Globus pallidus (tissue), 1 donor: ENCODE results near the gene LGALS7.

Experiments used
- DNase-seq: peaks from one replicate; pipeline ENCODE4 v3.0.0-alpha.2; 2015; ENCODE audit warnings: low spot score

The LGALS7 gene

GRCh38 chr19:38737921-38738737, 35.2 kb downstream of the LGALS7 start:
- DNase-seq, result no peak

- DNase-seq, result no peak
Measured at GRCh38 chr19:38737281-38737865, 35.9 kb downstream of the LGALS7 start.

- DNase-seq, result no peak
Measured at GRCh38 chr19:38736413-38737280, 36.7 kb downstream of the LGALS7 start.

GRCh38 chr19:38736036-38736412, 37.3 kb downstream of the LGALS7 start:
- no peak for DNase-seq

GRCh38 chr19:38735257-38735686, 38.0 kb downstream of the LGALS7 start:
- no peak for DNase-seq

DNA sequence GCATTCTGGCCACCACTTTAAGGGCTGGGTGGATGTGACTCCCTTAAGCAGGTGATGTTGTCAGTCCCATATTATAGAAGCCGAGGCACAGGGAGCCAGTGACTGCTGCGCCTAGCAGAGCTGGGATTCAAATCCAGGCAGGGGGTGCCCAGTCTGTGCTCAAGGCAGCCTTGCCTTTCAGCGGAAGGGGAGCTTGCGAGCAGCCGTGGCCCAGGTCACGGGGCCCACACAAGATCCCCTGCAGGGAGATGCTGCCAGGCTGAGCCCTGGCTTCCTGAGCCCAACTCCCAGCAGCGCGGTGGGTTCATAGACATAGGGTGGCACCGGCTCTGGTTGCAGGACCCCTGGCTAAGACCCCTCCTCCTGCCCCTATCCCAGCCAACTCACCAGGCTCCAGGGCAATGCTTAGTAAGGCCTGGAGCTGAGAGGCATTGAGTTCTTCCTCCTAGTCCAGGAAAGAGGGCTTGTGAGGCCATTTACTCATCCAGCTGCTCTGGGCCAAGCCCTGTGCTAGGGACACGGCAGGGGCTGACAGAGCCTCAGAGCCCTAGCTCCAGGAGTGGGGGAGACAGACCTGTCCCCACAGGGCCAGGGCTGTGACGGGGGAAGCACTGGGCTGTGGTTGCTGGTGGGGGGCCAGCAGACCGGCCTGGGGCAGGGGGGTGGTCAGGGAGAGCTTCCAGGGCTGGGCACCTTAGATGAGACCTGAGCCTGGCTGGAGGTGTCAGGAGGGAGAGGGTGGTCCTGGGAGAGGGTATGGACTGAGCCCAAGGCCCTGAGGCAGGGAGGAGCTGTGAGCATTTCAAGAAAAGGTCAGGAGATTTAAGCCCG, 38.7 kb downstream of the LGALS7 start:
- DNase-seq, result no peak

DNA sequence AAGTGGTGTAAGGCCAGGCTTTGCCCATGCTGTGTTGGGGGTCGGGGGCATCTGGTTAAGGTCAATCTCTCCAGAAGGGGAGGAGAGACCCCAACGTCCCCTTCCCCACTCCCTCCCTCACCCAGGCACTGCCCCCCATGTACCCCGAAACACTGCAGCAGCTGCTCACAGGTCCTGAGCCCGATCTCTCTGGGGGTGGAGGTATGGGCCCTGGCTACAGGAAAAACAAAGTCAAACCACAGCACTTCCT, 39.2 kb downstream of the LGALS7 start:
- DNase-seq, result no peak

GRCh38 chr19:38733493-38734175, 39.7 kb downstream of the LGALS7 start:
- no peak for DNase-seq

- DNase-seq, result no peak
Measured at GRCh38 chr19:38733241-38733492, 40.1 kb downstream of the LGALS7 start.

GRCh38 chr19:38731654-38732301, 41.5 kb downstream of the LGALS7 start:
- no peak for DNase-seq

DNA sequence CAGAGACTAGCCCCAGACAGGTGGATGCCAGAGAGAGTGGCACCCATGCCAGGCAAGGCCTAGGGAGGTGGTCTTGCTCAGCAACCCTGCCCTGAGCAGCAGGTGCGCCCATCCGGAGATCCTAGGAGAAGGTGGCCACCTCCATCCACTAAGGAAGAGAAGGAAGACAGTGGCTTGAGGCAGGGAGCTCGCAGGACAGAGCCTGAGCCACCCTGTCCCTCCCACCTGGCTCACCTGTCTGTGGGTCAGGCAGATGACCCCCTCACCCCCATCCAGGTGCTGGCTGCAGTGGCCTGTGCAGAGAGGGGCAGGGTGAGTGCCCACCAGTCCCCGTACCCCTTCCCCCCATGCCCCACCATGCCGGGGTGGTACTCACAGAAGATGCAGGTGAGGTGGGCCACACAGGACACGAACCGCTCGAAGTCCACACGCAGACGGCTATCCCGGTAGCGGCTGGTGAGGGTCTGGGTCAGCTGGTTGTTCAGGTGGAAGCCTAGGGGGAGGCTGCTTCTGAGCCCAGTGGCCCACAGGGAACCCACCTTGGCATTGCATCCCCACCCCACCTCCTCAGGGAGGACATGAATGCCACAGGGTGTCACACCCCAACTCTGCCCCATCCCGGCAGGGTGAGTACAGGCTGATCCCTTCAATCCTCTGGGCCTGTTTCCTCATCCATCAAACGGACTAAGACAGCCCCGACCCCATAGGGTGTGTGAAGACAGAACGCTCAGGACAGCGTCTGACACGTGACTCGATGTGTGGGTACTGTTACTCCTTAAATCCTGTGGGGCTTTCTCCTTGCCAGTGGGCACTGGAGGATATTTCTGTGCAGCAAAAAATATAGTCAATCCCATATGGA, 42.4 kb downstream of the LGALS7 start:
- no peak for DNase-seq

DNA sequence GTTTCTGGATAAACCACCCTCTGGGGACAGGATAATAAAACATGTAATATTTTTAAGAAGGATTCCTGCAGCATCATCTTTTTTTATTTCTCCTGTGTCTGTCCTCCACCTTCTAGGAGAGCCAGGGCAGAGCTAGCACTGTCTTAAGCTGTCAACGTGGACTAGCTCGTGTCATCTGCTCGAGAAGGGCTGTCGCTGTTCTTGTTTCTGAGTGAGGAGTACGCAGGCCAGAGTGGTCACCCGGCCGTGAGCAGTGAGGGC, 42.9 kb downstream of the LGALS7 start:
- no peak for DNase-seq

DNA sequence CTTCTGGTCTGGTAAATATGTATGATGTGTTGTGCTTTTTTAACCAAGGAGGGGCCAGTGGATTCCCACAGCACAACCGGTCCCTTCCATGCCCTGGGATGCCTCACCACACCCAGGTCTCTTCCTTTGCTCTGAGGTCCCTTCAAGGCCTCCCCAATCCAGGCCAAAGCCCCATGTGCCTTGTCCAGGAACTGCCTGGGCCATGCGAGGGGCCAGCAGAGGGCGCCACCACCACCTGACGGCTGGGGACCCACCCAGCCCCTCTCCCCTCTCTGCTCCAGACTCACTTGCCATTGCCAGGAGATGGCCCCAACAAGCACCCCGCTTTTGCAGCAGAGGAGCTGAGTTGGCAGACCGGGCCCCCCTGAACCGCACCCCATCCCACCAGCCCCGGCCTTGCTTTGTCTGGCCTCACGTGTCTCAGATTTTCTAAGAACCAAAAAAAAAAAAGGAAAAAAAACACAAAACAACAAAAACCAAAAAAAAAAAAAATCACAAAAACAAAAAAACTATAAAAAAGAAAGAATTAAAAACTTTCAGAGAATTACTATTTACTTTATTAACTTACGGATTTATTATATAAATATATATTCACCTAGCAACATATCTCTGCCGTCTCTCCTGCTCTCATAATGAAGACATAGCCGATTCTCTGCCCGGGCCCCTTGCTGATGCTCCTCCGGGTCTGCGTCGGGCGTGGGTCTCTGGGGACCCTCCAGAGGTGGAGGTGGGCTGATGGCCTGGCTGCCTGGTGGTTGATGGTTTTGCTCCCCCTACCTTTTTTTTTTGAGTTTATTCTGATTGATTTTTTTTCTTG, 43.5 kb downstream of the LGALS7 start:
- no peak for DNase-seq

DNA sequence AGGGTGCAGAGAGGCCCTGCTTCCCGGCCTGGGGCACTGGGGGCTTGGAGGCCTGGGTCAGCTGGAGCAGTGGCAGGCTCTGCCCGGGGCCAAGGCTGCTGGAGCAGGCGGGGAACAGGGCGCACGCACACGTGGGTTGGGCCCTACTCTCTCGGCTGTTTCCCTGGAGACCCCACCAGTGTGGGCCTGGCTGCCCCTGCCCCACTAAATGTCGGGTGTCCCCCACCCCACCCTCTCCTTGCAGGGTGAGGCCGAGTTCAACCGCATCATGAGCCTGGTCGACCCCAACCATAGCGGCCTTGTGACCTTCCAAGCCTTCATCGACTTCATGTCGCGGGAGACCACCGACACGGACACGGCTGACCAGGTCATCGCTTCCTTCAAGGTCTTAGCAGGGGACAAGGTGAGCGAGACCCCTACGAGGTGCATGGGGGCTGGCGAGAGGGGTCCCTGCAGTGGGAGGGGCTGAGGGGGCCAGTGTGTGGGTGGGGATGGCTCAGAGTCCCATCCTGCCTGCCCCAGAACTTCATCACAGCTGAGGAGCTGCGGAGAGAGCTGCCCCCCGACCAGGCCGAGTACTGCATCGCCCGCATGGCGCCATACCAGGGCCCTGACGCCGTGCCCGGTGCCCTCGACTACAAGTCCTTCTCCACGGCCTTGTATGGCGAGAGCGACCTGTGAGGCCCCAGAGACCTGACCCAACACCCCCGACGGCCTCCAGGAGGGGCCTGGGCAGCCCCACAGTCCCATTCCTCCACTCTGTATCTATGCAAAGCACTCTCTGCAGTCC, 44.4 kb downstream of the LGALS7 start:
- no peak for DNase-seq

DNA sequence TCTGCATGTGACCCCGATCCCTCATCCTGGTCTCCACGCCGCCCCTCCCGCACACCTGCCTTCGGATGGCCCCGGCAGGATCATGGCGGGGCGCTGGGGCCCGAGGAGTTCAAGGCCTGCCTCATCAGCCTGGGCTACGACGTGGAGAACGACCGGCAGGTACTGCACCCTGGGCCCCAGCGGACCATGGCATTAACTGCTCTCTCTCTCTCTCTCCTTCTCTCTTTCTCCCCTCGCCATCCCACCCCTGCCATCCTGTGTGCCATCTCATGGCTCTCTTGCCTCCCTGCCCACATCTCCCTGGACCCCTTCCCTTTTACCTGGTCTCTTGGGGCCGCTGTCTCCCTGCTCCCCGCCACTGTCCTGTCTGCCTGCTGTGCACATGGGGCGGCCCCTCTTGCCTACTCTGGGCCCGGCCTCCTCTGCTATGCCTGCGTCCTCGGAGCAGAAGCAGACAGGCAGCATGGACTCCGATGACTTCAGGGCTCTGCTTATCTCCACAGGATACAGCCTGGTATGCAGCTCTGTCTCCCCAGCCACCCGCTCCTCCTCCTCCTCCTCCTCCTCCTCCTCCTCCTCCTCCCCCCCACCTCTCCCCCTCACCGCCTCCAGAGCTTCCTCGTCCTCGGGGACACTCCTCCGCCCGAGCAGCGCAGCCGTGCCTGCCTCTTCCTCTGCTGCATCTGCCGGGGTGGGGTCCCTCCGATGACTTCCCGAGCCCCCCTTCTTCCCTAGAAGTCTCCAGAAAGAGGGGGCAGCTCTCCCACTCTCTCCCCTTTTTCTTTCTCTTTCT, 45.3 kb downstream of the LGALS7 start:
- DNase-seq, result no peak

DNA sequence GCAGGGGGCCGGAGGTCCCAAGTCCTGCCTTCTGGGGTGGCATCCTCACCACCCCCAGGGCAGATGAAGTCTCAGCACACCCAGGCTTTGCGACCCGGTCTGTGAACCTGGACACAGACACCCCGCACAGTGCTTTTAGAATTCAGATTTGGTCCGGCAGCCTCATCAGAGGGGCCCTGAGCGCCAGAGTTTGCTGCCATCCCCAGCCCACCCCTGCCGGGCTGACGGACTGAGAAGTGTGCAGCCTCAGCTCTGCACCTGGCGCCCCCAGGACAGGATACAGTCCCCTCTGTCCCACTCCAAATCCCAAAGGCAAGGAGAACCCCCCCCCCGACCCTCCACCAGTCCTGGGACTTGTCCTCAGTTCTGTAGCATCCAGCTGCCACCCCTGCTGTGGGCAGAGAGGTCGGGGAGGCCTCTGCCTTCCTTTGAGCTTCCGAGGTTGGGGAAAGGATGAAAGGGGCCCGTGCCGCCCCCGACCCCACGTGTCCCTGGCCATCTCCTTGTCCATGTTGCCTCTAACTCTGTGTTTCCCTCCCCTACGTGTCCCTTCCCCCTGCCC, 45.9 kb downstream of the LGALS7 start:
- no peak for DNase-seq

DNA sequence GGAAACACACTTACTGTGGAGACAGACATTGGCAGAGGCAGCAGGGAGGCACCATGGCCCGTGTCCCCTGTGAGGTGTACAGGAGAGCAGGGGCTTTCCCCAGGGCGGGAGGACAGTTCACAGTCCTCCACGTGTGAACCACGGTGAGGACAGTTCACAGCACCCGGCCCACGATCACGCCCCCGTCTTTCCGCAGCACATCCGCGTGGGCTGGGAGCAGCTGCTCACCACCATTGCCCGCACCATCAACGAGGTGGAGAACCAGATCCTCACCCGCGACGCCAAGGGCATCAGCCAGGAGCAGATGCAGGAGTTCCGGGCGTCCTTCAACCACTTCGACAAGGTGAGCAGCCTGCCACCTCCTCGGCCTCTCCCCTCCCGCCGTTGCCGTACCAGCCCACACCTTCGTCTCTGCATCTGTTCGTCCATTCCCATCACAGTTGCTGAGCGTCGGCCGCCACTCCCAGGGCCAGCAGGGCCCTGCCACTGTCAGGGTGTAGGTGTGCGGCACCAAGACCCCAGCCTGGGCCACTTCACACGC, 46.5 kb downstream of the LGALS7 start:
- no peak for DNase-seq

- DNase-seq, result no peak
Measured at GRCh38 chr19:38726284-38726673, 47.0 kb downstream of the LGALS7 start.
